Aorta (tissue), 5 donors: ENCODE results near the gene AFAP1. TPM values are rescaled to one million over a fixed set of nuclear protein-coding genes. Genes with fewer than 3 reads are reported as not detected.

ENCODE experiments used
- ATAC-seq: fragments of 200-7000 bp; cut with Tn5 transposase; one replicate; pipeline ENCODE4 v1.9.1; 2022; ENCODE audit warnings: moderate library complexity; ENCODE audit not compliant: low FRiP score
- DNase-seq, 2 donors: peaks; one replicate each; pipeline ENCODE4 v3.0.0-alpha.2; 2020
- H3K27ac ChIP-seq, 2 donors: one replicate each; pipeline ENCODE4 v1.5.1; 2013; ENCODE audit warnings: low read length in 2 of 2, mild to moderate bottlenecking in 2 of 2, moderate library complexity in 2 of 2, control low read depth in 1 of 2, inconsistent platforms in 1 of 2, low read depth in 1 of 2
- H3K27me3 ChIP-seq, 2 donors: one replicate each; pipeline ENCODE4 v1.6.1; 2013; ENCODE audit warnings: control low read depth in 1 of 2, low read length in 1 of 2, mild to moderate bottlenecking in 1 of 2, moderate library complexity in 1 of 2; ENCODE audit not compliant: insufficient read depth in 2 of 2, control insufficient read depth in 1 of 2
- H3K36me3 ChIP-seq, 2 donors: one replicate each; pipeline ENCODE4 v1.6.1; 2013; ENCODE audit warnings: control low read depth in 1 of 2, low read length in 1 of 2, mild to moderate bottlenecking in 1 of 2; ENCODE audit not compliant: insufficient read depth in 2 of 2, control insufficient read depth in 1 of 2
- H3K4me1 ChIP-seq, 2 donors: one replicate each; pipeline ENCODE4 v1.6.1; 2013; ENCODE audit warnings: low read length in 2 of 2, control low read depth in 1 of 2, mild to moderate bottlenecking in 1 of 2, moderate library complexity in 1 of 2; ENCODE audit not compliant: insufficient read depth in 2 of 2, control insufficient read depth in 1 of 2
- H3K4me3 ChIP-seq, 2 donors: one replicate each; pipeline ENCODE4 v1.5.1; 2013; ENCODE audit warnings: low read length in 2 of 2, control low read depth in 1 of 2, mild to moderate bottlenecking in 1 of 2
- H3K9me3 ChIP-seq: one replicate; pipeline ENCODE4 v1.6.1; 2013; ENCODE audit warnings: mild to moderate bottlenecking, low read length; ENCODE audit not compliant: control insufficient read depth
- WGBS, 2 donors: extraction: QIAGEN DNeasy Blood & Tissue Kit; methylation state at CpG; one replicate each; pipeline ENCODE4 v1.1.7; 2013; 5-methylcytosine and 5-hydroxymethylcytosine counted together
- intact Hi-C, 2 donors: fragments of 100-400 bp; cut with DNase I; formaldehyde crosslinking; loops; one replicate each; pipeline versions ENCODE4 v1.14.2 to v1.15.0; 2022
- polyA plus RNA-seq, 2 donors: library from polyadenylated mRNA; stranded (reverse); fragments of 200-250 nt; gene quantifications; one replicate each; pipeline ENCODE4 v1.2.3, GENCODE V29; 2013
- total RNA-seq, 2 donors: library from RNA; stranded (reverse); fragmentation: NEBNext Ultra II Directional; extraction: Animal tissue kit (Norgen Biotek cat#: 25700); gene quantifications; one replicate each; pipeline ENCODE4 v1.2.1, GENCODE V29; 2021
- donor health status: healthy with polysubstance abuse.
- donor health status: Bipolar disorder and iron deficiency.
- donor health status: DM: no; HTN: no; CAD: no.
- donor health status: DM: no; HTN: no; CAD: no.
- donor health status: DM: yes; HTN: yes; CAD: no.

The AFAP1 gene
- total and polyA plus RNA-seq, 4 donors: 4.6 to 60.5 (median 26.9) TPM

DNA sequence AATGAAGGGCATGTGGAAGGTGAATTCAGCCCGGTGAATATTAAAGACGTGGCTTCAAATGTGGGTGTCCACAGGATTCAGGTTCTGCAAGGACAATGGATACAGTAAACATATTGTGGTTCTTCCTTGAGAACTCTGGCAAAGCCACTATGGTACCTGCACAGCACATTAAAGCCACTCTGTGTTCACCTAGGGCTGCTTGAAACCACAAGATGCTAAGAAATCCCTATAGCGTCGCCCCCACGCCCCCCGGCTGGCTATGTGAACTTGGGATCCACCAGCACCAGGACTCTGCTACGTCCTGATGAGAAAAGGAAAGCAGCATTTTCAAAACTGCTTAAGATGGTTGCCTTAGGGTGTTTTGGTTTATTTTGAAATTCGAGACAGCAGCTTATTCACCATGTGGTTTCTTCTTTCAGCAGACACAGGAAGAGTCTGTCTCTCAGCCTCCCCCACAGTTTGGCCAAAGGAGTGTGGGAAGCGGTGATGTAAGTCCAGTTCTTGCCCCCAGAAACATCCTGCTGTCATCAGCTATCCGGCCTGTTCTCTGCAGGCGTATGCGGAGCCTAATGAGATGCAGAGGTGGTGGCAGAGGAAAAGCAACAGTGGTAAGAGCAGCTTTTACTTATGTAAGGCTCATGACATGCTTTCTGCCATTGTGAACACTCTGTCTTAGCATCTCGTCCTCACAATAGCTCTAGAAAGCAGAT, 111.5 kb downstream of the AFAP1 start:
- H3K36me3 ChIP-seq: no peaks in the 10 kb centered on the region
- H3K4me3 ChIP-seq: no peak overlapping the region
- H3K27ac ChIP-seq: peak overlapping the region in 1 of 2 donors; percentile 71
- H3K9me3 ChIP-seq: no peaks in the 10 kb centered on the region
- H3K4me1 ChIP-seq: no peaks in the 10 kb centered on the region
- H3K27me3 ChIP-seq: no peaks in the 10 kb centered on the region
- peak in 1 of 2 donors; percentile 85 for DNase-seq
- intact Hi-C loops: no loop called here
- peak; percentile 72 for ATAC-seq
- 49 to 56% methylated on average over 13 of the region's 13 CpGs for WGBS, 2 donors

DNA sequence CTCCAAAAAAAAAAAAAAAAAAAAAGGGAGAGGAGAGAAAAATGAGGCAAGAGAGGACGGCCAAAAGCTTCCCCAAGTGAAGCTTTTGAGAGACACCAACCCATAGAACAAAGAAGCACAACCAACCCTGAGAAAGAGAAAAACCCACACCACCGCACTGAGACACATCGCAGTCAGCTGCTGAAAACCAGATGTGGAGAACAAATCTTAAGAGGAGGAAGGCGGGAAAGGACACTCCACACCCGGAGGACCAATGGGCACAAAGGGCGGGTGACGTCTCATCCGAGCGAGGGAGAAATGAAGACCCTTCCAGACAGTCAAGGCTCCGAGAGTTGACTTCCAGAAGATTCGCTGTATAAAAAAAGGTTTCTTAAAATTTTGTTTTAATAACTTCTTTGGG, 112.1 kb downstream of the AFAP1 start:
- no peaks in the 10 kb centered on the region for H3K9me3 ChIP-seq
- no peak for DNase-seq
- H3K4me1 ChIP-seq: no peaks in the 10 kb centered on the region
- WGBS, 2 donors: 95% methylated on average over 11 of the region's 11 CpGs
- H3K27ac ChIP-seq: no peak overlapping the region
- no peaks in the 10 kb centered on the region for H3K36me3 ChIP-seq
- H3K27me3 ChIP-seq: no peaks in the 10 kb centered on the region
- no peak for ATAC-seq
- intact Hi-C loops: no loop called here
- no peak overlapping the region for H3K4me3 ChIP-seq

DNA sequence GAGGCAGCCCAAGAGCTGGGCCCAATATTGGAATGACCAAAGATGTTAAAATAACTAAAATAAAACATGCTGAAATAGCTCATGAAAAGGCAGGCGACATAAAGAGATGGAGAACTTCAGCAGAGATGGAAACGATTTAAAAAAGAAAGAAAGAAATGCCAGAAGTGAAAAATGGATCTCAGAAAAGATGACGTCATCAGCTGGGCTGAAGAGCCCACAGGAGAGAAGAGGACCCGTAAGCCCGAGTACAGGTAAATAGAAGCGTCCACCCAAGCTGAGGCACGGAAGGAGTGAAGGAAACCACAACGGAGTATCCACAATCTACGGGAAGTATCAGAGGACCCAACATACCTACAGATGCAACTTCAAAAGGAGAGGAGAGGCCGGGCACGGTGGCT, 112.8 kb downstream of the AFAP1 start:
- no peaks in the 10 kb centered on the region for H3K36me3 ChIP-seq
- H3K4me3 ChIP-seq: no peak overlapping the region
- H3K9me3 ChIP-seq: no peaks in the 10 kb centered on the region
- ATAC-seq: no peak
- no peak overlapping the region for H3K27ac ChIP-seq
- DNase-seq: no peak
- no peaks in the 10 kb centered on the region for H3K27me3 ChIP-seq
- WGBS, 2 donors: 89 to 90% methylated on average over 11 of the region's 11 CpGs
- intact Hi-C loops: no loop called here
- H3K4me1 ChIP-seq: no peaks in the 10 kb centered on the region

DNA sequence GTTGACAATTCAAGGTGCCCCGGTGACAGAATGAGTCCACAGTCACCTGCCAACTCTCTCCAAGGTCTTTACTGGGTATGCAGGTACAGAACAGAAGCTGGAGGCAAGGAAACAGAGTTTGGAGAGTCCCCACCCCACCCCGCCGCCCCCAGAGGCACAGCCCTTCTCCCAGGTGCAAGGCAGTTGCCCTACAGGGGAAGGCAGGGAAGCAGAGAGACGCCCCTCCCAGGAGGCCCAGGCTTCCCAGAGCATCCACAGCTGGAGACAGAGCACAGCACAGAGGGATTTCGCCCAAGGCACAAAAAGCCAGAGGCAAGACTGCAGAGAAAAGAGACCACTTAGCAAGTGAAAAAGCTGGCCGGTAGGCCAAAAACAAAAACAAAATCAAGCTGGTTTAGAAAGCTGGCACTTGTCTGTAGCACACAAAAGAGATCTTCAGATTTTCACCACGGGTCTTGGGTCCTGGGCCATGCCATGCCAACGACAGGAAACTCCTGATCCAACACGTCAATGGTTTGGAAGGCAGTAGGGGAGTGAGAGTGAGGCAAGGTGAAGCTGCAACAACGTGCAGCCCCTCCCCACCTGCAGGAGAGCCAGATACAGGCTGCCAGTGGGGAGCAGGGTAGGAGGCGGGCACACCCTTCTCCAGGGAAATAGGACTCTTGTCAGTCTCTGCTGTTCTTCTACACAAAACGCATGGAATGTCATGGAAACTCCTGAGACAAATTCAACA, 113.3 kb downstream of the AFAP1 start:
- Histone ChIP-seq H3K4me3 (no peak overlapping the region), H3K9me3 (no peaks in the 10 kb centered on the region), H3K27ac (no peak overlapping the region), H3K36me3 (no peaks in the 10 kb centered on the region), H3K4me1 (no peaks in the 10 kb centered on the region), H3K27me3 (no peaks in the 10 kb centered on the region)
- 82 to 87% methylated on average over 12 of the region's 12 CpGs for WGBS, 2 donors
- ATAC-seq: no peak
- no peak for DNase-seq
- intact Hi-C loops: no loop called here

DNA sequence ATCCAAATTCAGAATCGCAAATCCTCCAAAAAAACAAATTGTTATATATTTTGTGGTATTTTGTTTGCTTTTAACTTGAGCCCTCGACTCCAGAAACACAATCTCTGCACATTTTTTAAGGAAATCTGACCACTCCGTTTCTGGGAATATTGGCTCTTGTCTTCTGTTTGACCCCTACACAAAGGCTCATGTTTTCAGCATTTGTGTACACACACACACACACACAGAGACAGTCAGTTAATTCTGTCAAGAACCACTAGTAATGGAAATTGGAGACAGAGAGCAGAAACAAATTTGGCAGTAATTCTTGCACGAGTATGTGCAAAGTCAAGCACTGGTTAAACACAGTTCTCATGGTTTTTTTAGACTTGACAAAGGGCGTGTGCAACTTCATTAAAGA, 115.4 kb downstream of the AFAP1 start:
- intact Hi-C loops: no loop called here
- Histone ChIP-seq H3K4me3 (no peak overlapping the region), H3K9me3 (no peaks in the 10 kb centered on the region), H3K4me1 (no peaks in the 10 kb centered on the region), H3K27ac (no peak overlapping the region), H3K27me3 (no peaks in the 10 kb centered on the region), H3K36me3 (no peaks in the 10 kb centered on the region)
- ATAC-seq (no peak), DNase-seq (no peak)
- WGBS, 2 donors: 19 to 33% methylated on average over 5 of the region's 5 CpGs

DNA sequence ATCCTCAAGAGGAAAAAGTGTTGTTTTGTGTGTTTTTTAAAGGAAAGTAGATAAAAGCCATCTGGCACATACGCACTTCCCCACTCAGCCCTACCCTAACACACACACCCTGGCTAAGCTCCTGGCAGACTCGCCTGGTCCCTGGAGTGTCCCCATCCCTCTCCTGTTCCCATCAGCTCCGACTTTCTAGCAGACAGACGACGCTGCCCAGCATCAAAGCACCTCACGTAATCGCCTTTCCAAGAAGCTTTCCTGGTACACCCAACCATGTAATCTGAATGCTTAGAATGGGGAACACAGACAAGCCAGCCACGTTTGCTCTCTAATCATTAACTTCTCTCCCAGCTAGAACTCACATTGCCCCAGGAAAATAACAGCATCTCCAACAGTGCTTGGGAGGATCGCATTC, 116.2 kb downstream of the AFAP1 start:
- Histone ChIP-seq H3K27me3 (no peaks in the 10 kb centered on the region), H3K4me1 (no peaks in the 10 kb centered on the region), H3K27ac (peak overlapping the region in 1 of 2 donors; percentile 78), H3K4me3 (no peak overlapping the region), H3K36me3 (no peaks in the 10 kb centered on the region), H3K9me3 (no peaks in the 10 kb centered on the region)
- DNase-seq (peak in 1 of 2 donors; percentile 77), ATAC-seq (peak; percentile 89)
- WGBS, 2 donors: 6 to 7% methylated on average over 9 of the region's 9 CpGs
- intact Hi-C loops: no loop called here

DNA sequence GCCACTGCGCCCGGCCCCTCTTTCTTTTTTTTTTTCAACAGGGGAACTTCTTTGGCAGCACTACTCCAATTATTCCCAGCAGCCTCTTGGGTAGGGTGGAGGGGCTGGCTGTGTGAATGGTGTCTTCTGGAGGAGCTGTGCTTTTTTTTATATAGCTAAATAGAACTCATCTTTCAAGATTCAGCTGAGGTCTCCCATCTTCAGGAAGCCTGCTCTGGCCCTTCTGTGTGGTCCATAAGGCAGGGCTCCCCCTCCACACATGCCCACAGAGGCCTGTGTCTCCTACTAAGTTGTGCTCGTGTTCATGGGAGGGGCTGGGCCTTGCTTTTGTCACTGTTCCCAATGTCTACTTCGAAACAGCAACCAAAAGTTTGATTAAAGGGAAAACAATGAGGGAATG, 116.8 kb downstream of the AFAP1 start:
- ATAC-seq: peak; percentile 71
- 14 to 28% methylated on average over 4 of the region's 4 CpGs for WGBS, 2 donors

DNA sequence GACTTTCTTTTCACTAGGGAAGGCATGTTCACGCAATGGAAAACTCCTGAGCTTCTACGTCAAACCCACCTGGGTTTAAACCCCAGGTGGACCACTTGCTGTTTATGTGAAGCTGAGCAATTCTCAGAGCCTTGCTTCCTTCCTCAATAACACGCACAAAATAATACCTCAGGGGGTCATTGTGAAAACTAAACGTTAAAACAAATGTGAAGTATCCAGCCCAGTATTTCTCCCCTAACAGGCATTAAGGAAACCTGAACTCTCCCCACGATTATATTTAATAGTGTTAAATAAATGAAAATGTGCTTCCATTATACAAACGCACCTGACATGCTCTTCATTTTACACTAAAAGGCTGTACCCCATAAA, 117.5 kb downstream of the AFAP1 start:
- ATAC-seq: no peak
- Histone ChIP-seq H3K27me3 (no peaks in the 10 kb centered on the region), H3K27ac (no peak overlapping the region), H3K9me3 (no peaks in the 10 kb centered on the region), H3K4me1 (no peaks in the 10 kb centered on the region), H3K36me3 (no peaks in the 10 kb centered on the region), H3K4me3 (no peak overlapping the region)
- no peak for DNase-seq
- 77 to 79% methylated on average over 6 of the region's 6 CpGs for WGBS, 2 donors
- intact Hi-C loops: no loop called here

More for the DNA sequence above, 116.8 kb downstream of the AFAP1 start:
- no peaks in the 10 kb centered on the region for H3K9me3 ChIP-seq
- H3K36me3 ChIP-seq: no peaks in the 10 kb centered on the region
- peak overlapping the region in 1 of 2 donors; percentile 79 for H3K27ac ChIP-seq
- no peaks in the 10 kb centered on the region for H3K27me3 ChIP-seq
- DNase-seq: no peak
- no peaks in the 10 kb centered on the region for H3K4me1 ChIP-seq
- intact Hi-C loops: no loop called here
- H3K4me3 ChIP-seq: no peak overlapping the region
